OCI-LY3 (cell line): Measurements from ENCODE around the gene TSPYL2.

ENCODE experiments used
- H2AFZ ChIP-seq: fragments of 200-600, 300-600 bp; shearing (Covaris generic); 2 replicates; pipeline ENCODE4 v1.6.0; 2014; ENCODE audit warnings: antibody characterized with exemption, low read depth, low read length
- H3K27ac ChIP-seq: fragments of 200-600, 300-600 bp; sonication (generic); 2 replicates; pipeline ENCODE4 v1.5.1; 2014; ENCODE audit warnings: mild to moderate bottlenecking, low read length, moderate library complexity, mixed read lengths
- H3K27me3 ChIP-seq: fragments of 200-600, 300-600 bp; sonication (generic); 2 replicates; pipeline ENCODE4 v1.6.1; 2014; ENCODE audit warnings: low read depth, low read length, mixed read lengths
- H3K36me3 ChIP-seq: fragments of 200-600, 300-600 bp; sonication (generic); replicated peaks from 2 replicates; pipeline ENCODE3; 2014; ENCODE audit warnings: low read depth, low read length, mixed read lengths
- H3K4me1 ChIP-seq: fragments of 300-600, 200-600 bp; sonication (generic); 2 replicates; pipeline ENCODE4 v1.6.1; 2014; ENCODE audit warnings: low read length, mixed read lengths
- H3K4me2 ChIP-seq: fragments of 200-600, 300-600 bp; sonication (generic); 2 replicates; pipeline ENCODE4 v1.6.1; 2014; ENCODE audit warnings: low read length, mixed read lengths
- H3K4me3 ChIP-seq: fragments of 300-600, 200-600 bp; sonication (generic); 2 replicates; pipeline ENCODE4 v1.5.1; 2014; ENCODE audit warnings: antibody characterized with exemption, mild to moderate bottlenecking, low read length, moderate library complexity
- H3K79me2 ChIP-seq: fragments of 300-600, 200-600 bp; shearing (Covaris generic); 2 replicates; pipeline ENCODE4 v1.6.1; 2014; ENCODE audit warnings: mild to moderate bottlenecking, low read length, mixed read lengths
- H3K9ac ChIP-seq: fragments of 300-600, 200-600 bp; shearing (Covaris generic); 2 replicates; pipeline ENCODE4 v1.6.0; 2014; ENCODE audit warnings: mild to moderate bottlenecking, low read length, moderate library complexity
- H3K9me3 ChIP-seq: fragments of 200-600, 300-600 bp; shearing (Covaris generic); 2 replicates; pipeline ENCODE4 v1.6.1; 2014; ENCODE audit warnings: low read length, mixed read lengths; ENCODE audit not compliant: insufficient read depth
- H4K20me1 ChIP-seq: fragments of 200-600, 300-600 bp; sonication (generic); 2 replicates; pipeline ENCODE4 v1.6.1; 2016; ENCODE audit warnings: low read length, mixed read lengths; ENCODE audit not compliant: insufficient read depth
- CTCF ChIP-seq: fragments of 200-600, 300-600 bp; sonication (generic); IDR thresholded peaks from 2 replicates; pipeline ENCODE4 v1.5.1; 2014; ENCODE audit warnings: antibody characterized with exemption, low read length, low read depth
- EZH2phosphoT487 ChIP-seq: fragments of 200-600 bp; shearing (Covaris generic); IDR thresholded peaks from 2 replicates; pipeline ENCODE4 v1.6.1; 2018; ENCODE audit warnings: antibody characterized with exemption, mixed run types, low read depth

Gene TSPYL2

GRCh38 chrX:53047228-53047627 is 34.9 kb upstream of the TSPYL2 start:
- Histone ChIP-seq H3K79me2 (no peaks in the 10 kb centered on the region), H3K27me3 (no peaks in the 10 kb centered on the region), H3K9ac (no peak overlapping the region), H3K4me1 (no peaks in the 10 kb centered on the region), H3K27ac (no peak overlapping the region), H3K4me3 (no peak overlapping the region), H4K20me1 (no peaks in the 10 kb centered on the region), H3K36me3 (no peaks in the 10 kb centered on the region), H3K9me3 (no peaks in the 10 kb centered on the region), H2AFZ (no peak overlapping the region), H3K4me2 (no peak overlapping the region)
- TF ChIP-seq EZH2phosphoT487 = no peak
- no peak for TF ChIP-seq CTCF

- no peaks in the 10 kb centered on the region for H3K4me1 ChIP-seq
- no peaks in the 10 kb centered on the region for H3K9me3 ChIP-seq
- no peak within 1 kb of the TSS for H3K9ac ChIP-seq
- no peaks in the 10 kb centered on the region for H3K36me3 ChIP-seq
- no peak within 1 kb of the TSS for H2AFZ ChIP-seq
- H3K27me3 ChIP-seq = no peaks in the 10 kb centered on the region
- no peak within 1 kb of the TSS for H3K4me3 ChIP-seq
- no peak within 1 kb of the TSS for H3K27ac ChIP-seq
- H3K79me2 ChIP-seq = no peaks in the 10 kb centered on the region
- H3K4me2 ChIP-seq = no peak within 1 kb of the TSS
- no peak for TF ChIP-seq CTCF
- no peak for TF ChIP-seq EZH2phosphoT487
- no peaks in the 10 kb centered on the region for H4K20me1 ChIP-seq
Observed at GRCh38 chrX:53048169-53049126, 33.7 kb upstream of the TSPYL2 start, which contains the start of gene GPR173. Gene GPR173, plus strand, starts transcription at chrX:53048789. Its CDS starts 27,833 bp downstream, at chrX:53076622.

- H3K36me3 ChIP-seq = no peaks in the 10 kb centered on the region
- H2AFZ ChIP-seq = no peak overlapping the region
- no peak for TF ChIP-seq EZH2phosphoT487
- TF ChIP-seq CTCF = no peak
- H3K4me3 ChIP-seq = no peak overlapping the region
- H4K20me1 ChIP-seq = no peaks in the 10 kb centered on the region
- no peaks in the 10 kb centered on the region for H3K79me2 ChIP-seq
- no peaks in the 10 kb centered on the region for H3K4me1 ChIP-seq
- no peaks in the 10 kb centered on the region for H3K27me3 ChIP-seq
- H3K4me2 ChIP-seq = no peak overlapping the region
- no peak overlapping the region for H3K9ac ChIP-seq
- no peak overlapping the region for H3K27ac ChIP-seq
- H3K9me3 ChIP-seq = no peaks in the 10 kb centered on the region
Observed at GRCh38 chrX:53049127-53049517, 33.0 kb upstream of the TSPYL2 start.

- Histone ChIP-seq H3K27me3 (no peaks in the 10 kb centered on the region), H3K36me3 (no peaks in the 10 kb centered on the region), H4K20me1 (no peaks in the 10 kb centered on the region), H2AFZ (no peak overlapping the region), H3K4me3 (no peak overlapping the region), H3K27ac (no peak overlapping the region), H3K4me1 (no peaks in the 10 kb centered on the region), H3K79me2 (no peaks in the 10 kb centered on the region), H3K4me2 (no peak overlapping the region), H3K9ac (no peak overlapping the region), H3K9me3 (no peaks in the 10 kb centered on the region)
- TF ChIP-seq CTCF (no peak), EZH2phosphoT487 (no peak)
Observed at GRCh38 chrX:53050841-53051240, 31.3 kb upstream of the TSPYL2 start.
